MM.1S (cell line): Measurements from ENCODE around the gene SCIN.

ENCODE experiments used
- DNase-seq: peaks from one replicate; pipeline ENCODE4 v3.0.0-alpha.2; 2015
- H2AFZ ChIP-seq: fragments of 300-600 bp; sonication (generic); 2 replicates; pipeline ENCODE4 v1.6.0; 2016; ENCODE audit warnings: antibody characterized with exemption, low read length
- H3F3A ChIP-seq: fragments of 300-600 bp; sonication (generic); 2 replicates; pipeline ENCODE4 v1.6.1; 2016; ENCODE audit warnings: mild to moderate bottlenecking, antibody characterized with exemption, low read length, moderate library complexity, mixed read lengths; ENCODE audit not compliant: insufficient read depth
- H3K27ac ChIP-seq: fragments of 300-600 bp; sonication (generic); 2 replicates; pipeline ENCODE4 v1.5.1; 2016; ENCODE audit warnings: mild to moderate bottlenecking, low read length
- H3K27me3 ChIP-seq: fragments of 300-600 bp; sonication (generic); replicated peaks from 2 replicates; pipeline ENCODE4 v1.6.0; 2016; ENCODE audit warnings: low read length; ENCODE audit not compliant: insufficient read depth
- H3K36me3 ChIP-seq: fragments of 300-600 bp; sonication (generic); replicated peaks from 2 replicates; pipeline ENCODE4 v1.6.1; 2016; ENCODE audit warnings: mild to moderate bottlenecking, low read length, mixed read lengths; ENCODE audit not compliant: insufficient read depth
- H3K4me1 ChIP-seq: fragments of 300-600 bp; sonication (generic); 2 replicates; pipeline ENCODE4 v1.6.1; 2016; ENCODE audit warnings: low read length, mixed read lengths
- H3K4me2 ChIP-seq: fragments of 300-600 bp; sonication (generic); 2 replicates; pipeline ENCODE4 v1.6.0; 2016; ENCODE audit warnings: low read depth, low read length
- H3K4me3 ChIP-seq: fragments of 300-600 bp; sonication (generic); 2 replicates; pipeline ENCODE4 v1.5.1; 2016; ENCODE audit warnings: low read length, mixed read lengths
- H3K79me2 ChIP-seq: fragments of 300-600 bp; sonication (generic); 2 replicates; pipeline ENCODE4 v1.6.1; 2016; ENCODE audit warnings: mixed run types, low read length, mixed read lengths
- H3K9ac ChIP-seq: fragments of 300-600 bp; sonication (generic); 2 replicates; pipeline ENCODE4 v1.6.1; 2016; ENCODE audit warnings: low read length, mixed read lengths
- H3K9me2 ChIP-seq: fragments of 300-600 bp; sonication (generic); replicated peaks from 2 replicates; pipeline ENCODE4 v1.6.1; 2016; ENCODE audit warnings: mild to moderate bottlenecking, low read length, mixed read lengths; ENCODE audit not compliant: insufficient read depth
- H3K9me3 ChIP-seq: fragments of 300-600 bp; sonication (generic); replicated peaks from 2 replicates; pipeline ENCODE4 v1.6.1; 2016; ENCODE audit warnings: mild to moderate bottlenecking, low read length, mixed read lengths; ENCODE audit not compliant: insufficient read depth
- H4K20me1 ChIP-seq: fragments of 300-600 bp; sonication (generic); 2 replicates; pipeline ENCODE4 v1.6.1; 2016; ENCODE audit warnings: mild to moderate bottlenecking, low read length, moderate library complexity, mixed read lengths; ENCODE audit not compliant: insufficient read depth
- EZH2 ChIP-seq: fragments of 300-600 bp; sonication (generic); optimal IDR thresholded peaks from 2 replicates; pipeline ENCODE3; 2017; ENCODE audit warnings: low read depth, mild to moderate bottlenecking, antibody characterized with exemption, low read length, mixed read lengths
- EZH2phosphoT487 ChIP-seq: fragments of 300-600 bp; sonication (generic); IDR thresholded peaks from 2 replicates; pipeline ENCODE4 v1.6.1; 2018; ENCODE audit warnings: antibody characterized with exemption, low read length
- TF ChIP-seq, protein P1 (sequence below): fragments of 300-600 bp; sonication (generic); IDR thresholded peaks from 2 replicates; pipeline ENCODE4 v1.5.1; 2016; ENCODE audit warnings: antibody characterized with exemption, low read length, mixed read lengths

The SCIN gene

DNA sequence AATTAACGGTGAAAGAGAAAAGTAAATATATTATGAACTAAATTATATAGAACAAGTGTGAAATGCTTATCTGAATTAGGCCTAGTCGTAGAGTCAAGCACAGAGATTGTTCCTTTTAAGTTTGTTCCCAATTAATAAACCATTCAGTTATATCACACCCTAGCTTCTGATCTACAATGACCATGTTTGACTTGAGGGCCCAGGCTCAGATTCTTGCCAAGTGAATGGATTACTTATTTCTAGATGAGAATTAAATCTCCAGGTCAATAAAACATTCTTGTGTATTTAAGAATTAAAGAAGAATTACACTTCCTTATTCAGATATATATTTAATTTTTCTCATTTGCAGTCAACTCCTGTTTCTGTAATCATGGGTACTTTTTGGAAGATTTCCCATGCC, 79.6 kb downstream of the SCIN start:
- H3K36me3 ChIP-seq = no peaks in the 10 kb centered on the region
- H4K20me1 ChIP-seq = no peaks in the 10 kb centered on the region
- no peak for TF ChIP-seq EZH2phosphoT487
- TF ChIP-seq EZH2 = no peak
- TF ChIP-seq, protein P1, sequence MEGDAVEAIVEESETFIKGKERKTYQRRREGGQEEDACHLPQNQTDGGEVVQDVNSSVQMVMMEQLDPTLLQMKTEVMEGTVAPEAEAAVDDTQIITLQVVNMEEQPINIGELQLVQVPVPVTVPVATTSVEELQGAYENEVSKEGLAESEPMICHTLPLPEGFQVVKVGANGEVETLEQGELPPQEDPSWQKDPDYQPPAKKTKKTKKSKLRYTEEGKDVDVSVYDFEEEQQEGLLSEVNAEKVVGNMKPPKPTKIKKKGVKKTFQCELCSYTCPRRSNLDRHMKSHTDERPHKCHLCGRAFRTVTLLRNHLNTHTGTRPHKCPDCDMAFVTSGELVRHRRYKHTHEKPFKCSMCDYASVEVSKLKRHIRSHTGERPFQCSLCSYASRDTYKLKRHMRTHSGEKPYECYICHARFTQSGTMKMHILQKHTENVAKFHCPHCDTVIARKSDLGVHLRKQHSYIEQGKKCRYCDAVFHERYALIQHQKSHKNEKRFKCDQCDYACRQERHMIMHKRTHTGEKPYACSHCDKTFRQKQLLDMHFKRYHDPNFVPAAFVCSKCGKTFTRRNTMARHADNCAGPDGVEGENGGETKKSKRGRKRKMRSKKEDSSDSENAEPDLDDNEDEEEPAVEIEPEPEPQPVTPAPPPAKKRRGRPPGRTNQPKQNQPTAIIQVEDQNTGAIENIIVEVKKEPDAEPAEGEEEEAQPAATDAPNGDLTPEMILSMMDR = no peak
- H3K4me2 ChIP-seq = no peak overlapping the region
- no peaks in the 10 kb centered on the region for H3K4me1 ChIP-seq
- H3K27me3 ChIP-seq = no peaks in the 10 kb centered on the region
- no peaks in the 10 kb centered on the region for H3K9me3 ChIP-seq
- no peaks in the 10 kb centered on the region for H3K79me2 ChIP-seq
- no peak overlapping the region for H2AFZ ChIP-seq
- no peaks in the 10 kb centered on the region for H3F3A ChIP-seq
- H3K9me2 ChIP-seq = no peaks in the 10 kb centered on the region
- no peak overlapping the region for H3K27ac ChIP-seq
- no peak for DNase-seq
- H3K4me3 ChIP-seq = no peak overlapping the region
- H3K9ac ChIP-seq = no peak overlapping the region

DNA sequence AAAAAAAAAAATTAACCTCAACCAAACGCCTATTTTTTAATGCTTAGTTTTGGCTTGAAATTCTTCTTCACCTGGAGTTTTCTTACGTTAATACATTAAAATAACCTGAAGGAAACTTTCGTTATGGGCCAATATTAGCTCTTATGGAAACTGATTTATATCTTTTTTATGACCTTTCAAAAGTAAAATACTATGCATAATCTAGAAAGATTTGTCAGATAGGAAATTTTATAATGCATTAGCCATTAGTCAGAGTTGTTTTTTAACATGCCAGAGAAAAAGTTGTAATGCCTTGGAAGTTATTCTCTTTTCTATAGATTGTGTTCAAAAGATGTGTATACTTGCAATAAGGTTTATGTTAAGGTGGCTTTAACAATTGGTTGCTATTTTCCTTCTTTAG, 82.6 kb downstream of the SCIN start:
- TF ChIP-seq, protein P1 = no peak
- TF ChIP-seq EZH2phosphoT487 (no peak), EZH2 (no peak)
- no peak overlapping the region for H3K4me3 ChIP-seq

DNA sequence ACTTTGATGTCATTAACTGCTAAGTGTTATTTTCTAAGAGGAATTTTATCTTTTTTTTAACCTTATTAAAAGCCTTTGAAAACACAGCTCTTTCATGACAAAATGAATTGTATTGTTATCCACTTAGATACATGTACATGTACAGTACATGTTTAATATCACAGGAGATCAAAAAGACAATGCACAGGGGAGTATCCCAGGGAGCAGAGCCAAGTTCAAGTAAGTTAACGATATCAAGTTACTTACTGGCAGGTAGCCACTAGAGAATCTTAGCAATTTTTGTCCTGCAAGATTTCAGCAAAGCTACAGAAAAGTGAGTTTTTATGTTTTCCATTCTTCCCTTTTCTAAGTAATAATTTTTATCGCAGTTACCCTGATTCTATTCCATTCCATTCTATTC, 83.0 kb downstream of the SCIN start:
- TF ChIP-seq, protein P1 = no peak
- TF ChIP-seq EZH2 (no peak), EZH2phosphoT487 (no peak)
- H3F3A ChIP-seq = no peaks in the 10 kb centered on the region
- H3K9me2 ChIP-seq = no peaks in the 10 kb centered on the region
- no peaks in the 10 kb centered on the region for H3K9me3 ChIP-seq
- H3K79me2 ChIP-seq = no peaks in the 10 kb centered on the region
- H2AFZ ChIP-seq = no peak overlapping the region
- H3K4me2 ChIP-seq = no peak overlapping the region
- no peaks in the 10 kb centered on the region for H3K27me3 ChIP-seq
- no peaks in the 10 kb centered on the region for H3K36me3 ChIP-seq
- DNase-seq = no peak
- no peak overlapping the region for H3K27ac ChIP-seq
- H3K4me3 ChIP-seq = no peak overlapping the region
- no peaks in the 10 kb centered on the region for H4K20me1 ChIP-seq
- no peak overlapping the region for H3K9ac ChIP-seq
- H3K4me1 ChIP-seq = no peaks in the 10 kb centered on the region

More for the DNA sequence above, 82.6 kb downstream of the SCIN start:
- Histone ChIP-seq H3K27ac (no peak overlapping the region), H3K4me1 (no peaks in the 10 kb centered on the region), H3K9me3 (no peaks in the 10 kb centered on the region), H2AFZ (no peak overlapping the region), H3F3A (no peaks in the 10 kb centered on the region), H4K20me1 (no peaks in the 10 kb centered on the region), H3K27me3 (no peaks in the 10 kb centered on the region), H3K36me3 (no peaks in the 10 kb centered on the region), H3K4me2 (no peak overlapping the region), H3K79me2 (no peaks in the 10 kb centered on the region), H3K9me2 (no peaks in the 10 kb centered on the region), H3K9ac (no peak overlapping the region)
- no peak for DNase-seq
